BLaER1 treated with 17β-estradiol and CSF1 and Interleukin-3, amounts not matched to agents 10 nM and 100 nM (cell line): Measurements from ENCODE around the gene ATXN7L1.

Experiments
- H3K27ac ChIP-seq, 11 experiments: shearing (Covaris generic); formaldehyde crosslinking; 2 replicates each; pipeline ENCODE4 v1.8.1; 2022
- H3K27me3 ChIP-seq, 11 experiments: shearing (Covaris generic); formaldehyde crosslinking; 2 replicates each; pipeline ENCODE4 v1.8.1; 2022
- H3K36me3 ChIP-seq, 11 experiments: shearing (Covaris generic); formaldehyde crosslinking; 2 replicates each; pipeline ENCODE4 v1.8.1; 2022
- H3K4me1 ChIP-seq, 10 experiments: shearing (Covaris generic); formaldehyde crosslinking; 2 replicates each; pipeline ENCODE4 v1.8.1; 2022
- H3K4me2 ChIP-seq, 11 experiments: shearing (Covaris generic); formaldehyde crosslinking; 2 replicates each; pipeline ENCODE4 v1.8.1; 2022
- H3K4me3 ChIP-seq, 10 experiments: shearing (Covaris generic); formaldehyde crosslinking; 2 replicates each; pipeline ENCODE4 v1.8.1; 2022
- H3K9ac ChIP-seq, 11 experiments: shearing (Covaris generic); formaldehyde crosslinking; 2 replicates each; pipeline ENCODE4 v1.8.1; 2022
- H3K9me3 ChIP-seq, 11 experiments: shearing (Covaris generic); formaldehyde crosslinking; replicated peaks in 1 of 11; 2 replicates each; pipeline ENCODE4 v1.8.1; 2022
- H4K20me1 ChIP-seq, 11 experiments: shearing (Covaris generic); formaldehyde crosslinking; 2 replicates each; pipeline ENCODE4 v1.8.1; 2022
- Cebpa-rat ChIP-seq, 11 experiments: shearing (Covaris generic); IDR thresholded peaks; 2 replicates each; pipeline ENCODE4 v1.8.1; 2022

The ATXN7L1 gene

GRCh38 chr7:105580022-105580740, 296.2 kb downstream of the ATXN7L1 start:
- H3K36me3 ChIP-seq: peaks cover 0 to 4% (median 0%) of the 10 kb centered on the region in 11 experiments; a peak in 3 of 22 replicates
- H3K9ac ChIP-seq: no peak overlapping the region
- no peaks in the 10 kb centered on the region for H3K27me3 ChIP-seq
- H3K4me3 ChIP-seq: no peak overlapping the region
- TF ChIP-seq Cebpa-rat (IDR thresholded peaks at IDR 0.05): no peak
- no peak overlapping the region for H3K27ac ChIP-seq
- peaks cover 40 to 45% (median 43%) of the 10 kb centered on the region in 11 experiments for H3K9me3 ChIP-seq
- no peaks in the 10 kb centered on the region for H3K4me1 ChIP-seq
- H3K4me2 ChIP-seq: no peak overlapping the region
- H4K20me1 ChIP-seq: no peaks in the 10 kb centered on the region

GRCh38 chr7:105578496-105578895, 297.9 kb downstream of the ATXN7L1 start:
- Histone ChIP-seq H3K4me1 (no peaks in the 10 kb centered on the region), H3K4me2 (no peak overlapping the region), H3K27me3 (no peaks in the 10 kb centered on the region), H3K27ac (no peak overlapping the region), H3K36me3 (peaks cover 0 to 4% (median 0%) of the 10 kb centered on the region in 11 experiments; a peak in 3 of 22 replicates), H4K20me1 (no peaks in the 10 kb centered on the region), H3K4me3 (no peak overlapping the region), H3K9ac (no peak overlapping the region), H3K9me3 (peaks cover 23 to 36% (median 28%) of the 10 kb centered on the region in 11 experiments)
- no peak for TF ChIP-seq Cebpa-rat (IDR thresholded peaks at IDR 0.05)

- H3K27me3 ChIP-seq: no peaks in the 10 kb centered on the region
- peaks cover 0 to 11% (median 2%) of the 10 kb centered on the region in 11 experiments; a peak in 5 of 22 replicates for H3K36me3 ChIP-seq
- H3K9me3 ChIP-seq: peaks cover 13 to 24% (median 19%) of the 10 kb centered on the region in 11 experiments
- H3K27ac ChIP-seq: no peak overlapping the region
- no peak overlapping the region for H3K4me3 ChIP-seq
- H4K20me1 ChIP-seq: no peaks in the 10 kb centered on the region
- no peak overlapping the region for H3K9ac ChIP-seq
- H3K4me2 ChIP-seq: no peak overlapping the region
- TF ChIP-seq Cebpa-rat (IDR thresholded peaks at IDR 0.05): no peak
- H3K4me1 ChIP-seq: no peaks in the 10 kb centered on the region
Measured at GRCh38 chr7:105577251-105577650, 299.1 kb downstream of the ATXN7L1 start.

GRCh38 chr7:105571891-105572290, 304.5 kb downstream of the ATXN7L1 start:
- Histone ChIP-seq H3K4me2 (no peak overlapping the region), H3K36me3 (peaks cover 28 to 53% (median 39%) of the 10 kb centered on the region in 11 experiments), H4K20me1 (no peaks in the 10 kb centered on the region), H3K27ac (no peak overlapping the region), H3K9me3 (peaks cover 0 to 6% (median 3%) of the 10 kb centered on the region in 11 experiments; a peak in 8 of 22 replicates), H3K9ac (no peak overlapping the region), H3K4me3 (no peak overlapping the region), H3K4me1 (no peaks in the 10 kb centered on the region), H3K27me3 (no peaks in the 10 kb centered on the region)
- TF ChIP-seq Cebpa-rat (IDR thresholded peaks at IDR 0.05): no peak

- no peaks in the 10 kb centered on the region for H3K27me3 ChIP-seq
- no peak overlapping the region for H3K27ac ChIP-seq
- H3K4me3 ChIP-seq: no peak overlapping the region
- H3K4me1 ChIP-seq: no peaks in the 10 kb centered on the region
- no peaks in the 10 kb centered on the region for H4K20me1 ChIP-seq
- H3K36me3 ChIP-seq: peaks cover 67 to 90% (median 79%) of the 10 kb centered on the region in 11 experiments
- H3K4me2 ChIP-seq: no peak overlapping the region
- no peak for TF ChIP-seq Cebpa-rat (IDR thresholded peaks at IDR 0.05)
- no peaks in the 10 kb centered on the region for H3K9me3 ChIP-seq
- no peak overlapping the region for H3K9ac ChIP-seq
Measured at GRCh38 chr7:105567821-105568220, 308.6 kb downstream of the ATXN7L1 start.

GRCh38 chr7:105567024-105567423, 309.4 kb downstream of the ATXN7L1 start:
- Histone ChIP-seq H3K4me1 (no peaks in the 10 kb centered on the region), H3K4me3 (no peak overlapping the region), H3K9ac (no peak overlapping the region), H3K27me3 (no peaks in the 10 kb centered on the region), H4K20me1 (no peaks in the 10 kb centered on the region), H3K9me3 (no peaks in the 10 kb centered on the region), H3K4me2 (no peak overlapping the region), H3K27ac (no peak overlapping the region), H3K36me3 (peaks cover 74 to 92% (median 87%) of the 10 kb centered on the region in 11 experiments)
- TF ChIP-seq Cebpa-rat (IDR thresholded peaks at IDR 0.05): no peak

GRCh38 chr7:105565190-105565589, 311.2 kb downstream of the ATXN7L1 start:
- Histone ChIP-seq H3K9me3 (no peaks in the 10 kb centered on the region), H4K20me1 (peaks cover 0 to 1% (median 0%) of the 10 kb centered on the region in 11 experiments; a peak in 2 of 22 replicates), H3K4me3 (no peak overlapping the region), H3K27ac (no peak overlapping the region), H3K27me3 (no peaks in the 10 kb centered on the region), H3K4me1 (no peaks in the 10 kb centered on the region), H3K9ac (no peak overlapping the region), H3K4me2 (no peak overlapping the region), H3K36me3 (peaks cover 86 to 98% (median 94%) of the 10 kb centered on the region in 11 experiments)
- TF ChIP-seq Cebpa-rat (IDR thresholded peaks at IDR 0.05): no peak

GRCh38 chr7:105559926-105560325, 316.5 kb downstream of the ATXN7L1 start:
- Histone ChIP-seq H3K9me3 (no peaks in the 10 kb centered on the region), H3K27me3 (no peaks in the 10 kb centered on the region), H3K27ac (no peak overlapping the region), H3K36me3 (peaks cover 80 to 100% (median 90%) of the 10 kb centered on the region in 11 experiments), H4K20me1 (peaks cover 0 to 6% (median 0%) of the 10 kb centered on the region in 11 experiments; a peak in 3 of 22 replicates), H3K4me1 (no peaks in the 10 kb centered on the region), H3K9ac (no peak overlapping the region), H3K4me2 (no peak overlapping the region), H3K4me3 (no peak overlapping the region)
- no peak for TF ChIP-seq Cebpa-rat (IDR thresholded peaks at IDR 0.05)
